GM10266 (cell line): ENCODE results near the gene MPC2.

Experiments
- DNase-seq: peaks from one replicate; pipeline ENCODE4 v3.0.0; 2012; ENCODE audit errors: extremely low spot score
- CTCF ChIP-seq: IDR thresholded peaks from 2 replicates; pipeline ENCODE4 v1.5.1; 2012; ENCODE audit warnings: mild to moderate bottlenecking, low read depth; ENCODE audit not compliant: control insufficient read depth, insufficient read depth; ENCODE audit errors: missing control alignments

MPC2 gene

GRCh38 chr1:167926486-167926997 is 10.3 kb downstream of the MPC2 start:
- no peak for TF ChIP-seq CTCF
- no peak for DNase-seq

- no peak for TF ChIP-seq CTCF
- no peak for DNase-seq
Measured at GRCh38 chr1:167924543-167925231, 12.2 kb downstream of the MPC2 start.

- no peak for DNase-seq
- TF ChIP-seq CTCF: no peak
Measured at GRCh38 chr1:167924102-167924501, 12.8 kb downstream of the MPC2 start.

DNA sequence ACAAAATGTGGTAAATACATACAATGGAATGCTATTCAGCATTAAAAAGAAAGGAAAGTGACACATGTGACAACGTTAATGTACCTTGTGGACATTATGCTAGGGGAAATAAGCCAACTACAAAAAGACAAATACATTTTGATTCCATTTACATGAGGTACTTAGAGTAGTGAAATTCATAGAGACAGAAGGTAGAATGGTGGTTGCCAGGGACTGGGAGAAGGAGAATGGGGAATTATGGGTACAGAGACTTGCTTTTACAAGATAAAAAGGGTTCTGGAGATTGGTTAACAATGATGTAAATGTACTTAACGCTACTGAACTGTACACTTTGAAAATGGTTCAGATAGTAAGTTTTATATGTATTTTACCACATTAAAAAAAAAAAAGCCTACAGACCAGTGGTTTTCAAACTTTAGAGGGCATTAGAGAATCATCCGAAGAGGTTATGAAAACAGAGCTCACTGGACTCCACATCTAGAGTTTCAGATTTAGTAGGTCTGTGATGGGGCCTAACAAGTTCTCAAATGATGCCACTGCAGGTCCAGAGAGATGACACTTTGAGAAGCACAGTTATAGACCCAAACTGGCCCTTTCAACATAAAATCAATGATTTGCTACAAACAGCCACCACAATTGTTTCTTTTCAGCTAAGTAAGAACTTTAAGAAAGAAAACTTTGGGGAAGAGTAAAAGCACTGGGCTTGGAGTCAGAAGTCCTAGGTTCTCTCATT is 13.4 kb downstream of the MPC2 start:
- no peak for DNase-seq
- no peak for TF ChIP-seq CTCF

DNA sequence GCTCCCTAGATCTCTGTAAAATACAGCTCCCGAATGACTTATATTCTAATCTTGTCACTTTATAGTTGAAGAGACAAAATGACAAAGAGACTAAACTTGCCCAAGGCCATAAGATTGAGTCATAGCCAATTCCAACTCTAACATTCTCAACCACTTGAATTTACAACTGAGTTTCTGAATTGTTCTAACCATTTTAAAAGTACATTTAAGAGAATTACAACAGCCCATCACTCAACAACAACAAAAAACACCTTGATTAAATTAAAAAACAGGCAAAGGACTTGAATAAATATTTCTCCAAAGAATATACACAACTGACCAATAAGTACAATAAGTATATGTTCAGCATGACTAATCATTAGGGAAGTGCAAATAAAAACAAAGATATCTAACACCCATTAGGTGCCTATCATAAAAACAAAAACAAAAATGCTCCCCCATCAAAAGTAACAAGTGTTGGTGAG is 14.2 kb downstream of the MPC2 start:
- DNase-seq: no peak
- TF ChIP-seq CTCF: no peak

GRCh38 chr1:167922023-167922422 is 14.8 kb downstream of the MPC2 start:
- peak; percentile 30 for DNase-seq
- no peak for TF ChIP-seq CTCF
